ENCODE results near the gene PHLPP2.

DNA sequence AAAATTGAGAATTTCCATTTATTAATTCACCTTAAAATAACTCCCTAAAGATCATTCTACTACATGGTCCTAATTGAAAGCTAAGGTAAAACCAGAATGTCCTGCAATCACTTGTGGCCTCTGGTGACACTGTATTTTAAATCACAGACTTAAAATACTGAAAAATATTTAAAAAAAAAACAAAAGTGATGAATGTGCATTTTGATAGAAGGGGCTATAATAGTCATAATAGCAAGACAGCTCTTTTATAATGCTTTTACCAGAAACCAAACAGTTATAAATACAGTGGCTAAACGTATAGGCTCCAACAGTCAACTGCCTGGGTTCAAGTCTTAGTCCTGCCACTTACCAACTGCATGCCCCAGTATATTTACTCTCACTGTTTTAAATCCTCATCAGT is 21.2 kb downstream of the PHLPP2 start:
- TF ChIP-seq, protein P1, sequence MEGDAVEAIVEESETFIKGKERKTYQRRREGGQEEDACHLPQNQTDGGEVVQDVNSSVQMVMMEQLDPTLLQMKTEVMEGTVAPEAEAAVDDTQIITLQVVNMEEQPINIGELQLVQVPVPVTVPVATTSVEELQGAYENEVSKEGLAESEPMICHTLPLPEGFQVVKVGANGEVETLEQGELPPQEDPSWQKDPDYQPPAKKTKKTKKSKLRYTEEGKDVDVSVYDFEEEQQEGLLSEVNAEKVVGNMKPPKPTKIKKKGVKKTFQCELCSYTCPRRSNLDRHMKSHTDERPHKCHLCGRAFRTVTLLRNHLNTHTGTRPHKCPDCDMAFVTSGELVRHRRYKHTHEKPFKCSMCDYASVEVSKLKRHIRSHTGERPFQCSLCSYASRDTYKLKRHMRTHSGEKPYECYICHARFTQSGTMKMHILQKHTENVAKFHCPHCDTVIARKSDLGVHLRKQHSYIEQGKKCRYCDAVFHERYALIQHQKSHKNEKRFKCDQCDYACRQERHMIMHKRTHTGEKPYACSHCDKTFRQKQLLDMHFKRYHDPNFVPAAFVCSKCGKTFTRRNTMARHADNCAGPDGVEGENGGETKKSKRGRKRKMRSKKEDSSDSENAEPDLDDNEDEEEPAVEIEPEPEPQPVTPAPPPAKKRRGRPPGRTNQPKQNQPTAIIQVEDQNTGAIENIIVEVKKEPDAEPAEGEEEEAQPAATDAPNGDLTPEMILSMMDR (IDR thresholded peaks at IDR 0.05; ENCODE audit: low read length) = no peak
- TF ChIP-seq EZH2 (IDR thresholded peaks at IDR 0.05; ENCODE audit: borderline replicate concordance, low read length) = no peak

Measured in OCI-LY1 (cell line).